ENCODE measurements around the gene TINAGL1. TPM values are rescaled to one million over a fixed set of nuclear protein-coding genes. Genes with fewer than 3 reads are reported as not detected.

TINAGL1 gene
- total RNA-seq, 1 experiment from 2014 or later, result 2.5 TPM

- Histone ChIP-seq H4K8ac (replicated peaks; ENCODE audit: insufficient read length, low read depth, low read length) (no peak overlapping the region), H2BK15ac (ENCODE audit: low read depth, low read length) (no peak overlapping the region), H3K79me2 (ENCODE audit: insufficient read depth, low read length) (no peaks in the 10 kb centered on the region), H3K18ac (ENCODE audit: insufficient read length, low read depth, low read length) (no peak overlapping the region), H3K79me1 (ENCODE audit: insufficient read depth, low read depth, low read length, poor library complexity, severe bottlenecking) (no peaks in the 10 kb centered on the region), H3K23ac (ENCODE audit: insufficient read length, low read depth, low read length) (no peak overlapping the region), H2BK12ac (ENCODE audit: insufficient read length, low read depth, low read length) (no peak overlapping the region), H3K23me2 (ENCODE audit: insufficient read length, low read depth, low read length, poor library complexity, severe bottlenecking) (no peaks in the 10 kb centered on the region), H3K9ac (ENCODE audit: extremely low read depth, insufficient read length, low read length) (no peak overlapping the region), H3K27me3 (ENCODE audit: insufficient read depth, low read length) (no peaks in the 10 kb centered on the region), H4K5ac (ENCODE audit: insufficient read length, low read depth, low read length) (no peak overlapping the region), H3K14ac (ENCODE audit: insufficient read depth, low read length) (peak overlapping the region; percentile 16; the same call in 1 of the 2 replicates), H2BK5ac (ENCODE audit: insufficient read length, low read length) (no peak overlapping the region), H2BK20ac (ENCODE audit: low read depth, low read length, poor library complexity, severe bottlenecking) (no peak overlapping the region), H3K4me2 (ENCODE audit: insufficient read depth, insufficient read length, low read length) (peak overlapping the region; percentile 46), H4K91ac (ENCODE audit: insufficient read length, low read depth, low read length) (no peak overlapping the region), H3T11ph (ENCODE audit: low read length) (no peak overlapping the region), H2AK5ac (ENCODE audit: insufficient read length, low read length) (no peak overlapping the region), H3K4ac (ENCODE audit: low read depth, low read length) (no peak overlapping the region), H4K20me1 (ENCODE audit: control insufficient read depth, insufficient read depth, insufficient read length) (no peaks in the 10 kb centered on the region), H3K9me3 (ENCODE audit: control insufficient read depth, low read depth, low read length) (no peaks in the 10 kb centered on the region), H2AFZ (ENCODE audit: low read length) (no peak overlapping the region), H2BK120ac (ENCODE audit: low read depth, low read length, poor library complexity, severe bottlenecking) (no peak overlapping the region), H3K4me1 (ENCODE audit: insufficient read depth, low read length) (peaks cover 7% of the 10 kb centered on the region; the same call in 1 of the 2 replicates), H3K56ac (ENCODE audit: insufficient read length, low read depth, low read length) (no peak overlapping the region), H3K27ac (ENCODE audit: insufficient read length, low read depth, low read length) (no peak overlapping the region)
- Mint-ChIP-seq H3K27me3 (ENCODE audit: low read depth) (peaks cover 7% of the 10 kb centered on the region), H3K36me3 (ENCODE audit: insufficient read depth in 1 of 3, low read depth in 3 of 3) (no peaks in the 10 kb centered on the region), H3K4me1 (peaks cover 23 to 33% of the 10 kb centered on the region in 2 experiments), H3K4me3 (no peak overlapping the region; a peak in 1 of 5 replicates), H3K9me3 (no peaks in the 10 kb centered on the region), H3K27ac (peak overlapping the region in 1 of 3 experiments; percentile 78; a peak in 2 of 7 replicates)
- no CpG with 5 or more reads among the region's 11 CpGs for WGBS (ENCODE audit: extremely low coverage, insufficient read length, low lambda C conversion rate)
- DNase-seq, result no peak
- TF ChIP-seq CTCF (conservative IDR thresholded peaks at IDR 0.05), result no peak
These were observed 760 bp upstream of the TINAGL1 start for GRCh38 chr1:31575369-31576140.

Data from H9 (cell line).